Adrenal gland (tissue), 5 donors: ENCODE measurements around the gene FARS2.

ENCODE experiments used
- POLR2A ChIP-seq, 2 donors: fragments of 450-650 bp; IDR thresholded peaks; one replicate each; pipeline ENCODE4 v1.6.1; 2017; ENCODE audit warnings: antibody characterized with exemption in 2 of 2, mild to moderate bottlenecking in 2 of 2, moderate library complexity in 1 of 2
- TF ChIP-seq, protein P1 (sequence below), 6 experiments: fragments of 450-650 bp in 4 of 6; fragments of 200-600 bp in 2 of 6; sonication (generic) in 1 of 6; IDR thresholded peaks; 1 replicate in 5 of 6; 2 replicates in 1 of 6; pipeline versions ENCODE4 v1.5.1 to v1.8.0; 2016 to 2021; ENCODE audit warnings: antibody characterized with exemption in 6 of 6, mild to moderate bottlenecking in 2 of 6, moderate library complexity in 1 of 6
- donor health status: DM: no; HTN: no; CAD: no.

- TF ChIP-seq, protein P1, sequence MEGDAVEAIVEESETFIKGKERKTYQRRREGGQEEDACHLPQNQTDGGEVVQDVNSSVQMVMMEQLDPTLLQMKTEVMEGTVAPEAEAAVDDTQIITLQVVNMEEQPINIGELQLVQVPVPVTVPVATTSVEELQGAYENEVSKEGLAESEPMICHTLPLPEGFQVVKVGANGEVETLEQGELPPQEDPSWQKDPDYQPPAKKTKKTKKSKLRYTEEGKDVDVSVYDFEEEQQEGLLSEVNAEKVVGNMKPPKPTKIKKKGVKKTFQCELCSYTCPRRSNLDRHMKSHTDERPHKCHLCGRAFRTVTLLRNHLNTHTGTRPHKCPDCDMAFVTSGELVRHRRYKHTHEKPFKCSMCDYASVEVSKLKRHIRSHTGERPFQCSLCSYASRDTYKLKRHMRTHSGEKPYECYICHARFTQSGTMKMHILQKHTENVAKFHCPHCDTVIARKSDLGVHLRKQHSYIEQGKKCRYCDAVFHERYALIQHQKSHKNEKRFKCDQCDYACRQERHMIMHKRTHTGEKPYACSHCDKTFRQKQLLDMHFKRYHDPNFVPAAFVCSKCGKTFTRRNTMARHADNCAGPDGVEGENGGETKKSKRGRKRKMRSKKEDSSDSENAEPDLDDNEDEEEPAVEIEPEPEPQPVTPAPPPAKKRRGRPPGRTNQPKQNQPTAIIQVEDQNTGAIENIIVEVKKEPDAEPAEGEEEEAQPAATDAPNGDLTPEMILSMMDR (IDR thresholded peaks at IDR 0.05), result no peak
- no peak for TF ChIP-seq POLR2A (IDR thresholded peaks at IDR 0.05)
Measured at GRCh38 chr6:5565971-5566370, 304.7 kb downstream of the FARS2 start.
